ENCODE measurements around the gene DIP2C.
A peak's percentile ranks its signal among the peaks of the same experiment; 100 is the strongest.
"Not testable (repeated sequence)": the region's sequence is repeated elsewhere in the genome, so short reads cannot be mapped to it uniquely, and the experiment has no call there.

Gene DIP2C

DNA sequence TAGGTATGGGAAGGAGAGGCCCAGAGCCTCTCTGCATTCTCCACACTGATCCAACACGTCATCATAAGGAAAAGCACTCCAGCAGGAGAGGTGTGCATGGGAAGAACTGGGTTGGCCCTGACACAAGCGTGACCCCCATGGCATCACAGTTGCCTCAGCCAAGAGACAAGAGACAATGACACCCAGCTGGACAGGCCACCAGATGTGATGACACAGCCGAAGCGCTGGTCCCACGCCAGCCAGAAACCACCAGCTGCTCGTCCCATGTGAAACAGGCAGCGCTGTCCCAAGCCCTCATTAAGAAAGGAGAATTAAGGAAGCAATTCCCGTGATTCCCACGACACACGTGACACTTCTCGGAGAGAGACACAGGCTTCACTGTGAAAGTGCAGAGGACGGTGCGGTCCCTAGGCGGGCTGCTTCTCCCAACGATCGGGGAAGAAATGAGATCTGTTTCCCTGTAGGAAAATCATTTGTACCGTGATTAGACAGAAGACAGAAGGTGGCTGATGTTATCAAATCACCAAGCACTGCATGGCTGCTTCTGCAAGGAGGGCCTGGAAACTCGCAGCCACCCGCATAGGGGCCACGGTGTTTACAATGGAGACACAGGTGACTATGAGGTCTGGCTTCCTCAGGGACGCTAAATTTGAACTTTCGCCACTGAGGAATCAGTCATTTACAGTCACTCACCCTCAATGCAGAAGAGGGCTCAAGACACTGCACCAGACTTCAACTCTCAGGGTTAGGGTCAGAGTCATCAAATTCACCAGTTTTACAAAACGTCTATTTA, 74.5 kb downstream of the DIP2C start:
- H3K4me3 ChIP-seq (replicated peaks; ENCODE audit: low read depth, low read length): no peak overlapping the region
- TF ChIP-seq CTCF (IDR thresholded peaks at IDR 0.05; ENCODE audit: low read length, missing control alignments): no peak

DNA sequence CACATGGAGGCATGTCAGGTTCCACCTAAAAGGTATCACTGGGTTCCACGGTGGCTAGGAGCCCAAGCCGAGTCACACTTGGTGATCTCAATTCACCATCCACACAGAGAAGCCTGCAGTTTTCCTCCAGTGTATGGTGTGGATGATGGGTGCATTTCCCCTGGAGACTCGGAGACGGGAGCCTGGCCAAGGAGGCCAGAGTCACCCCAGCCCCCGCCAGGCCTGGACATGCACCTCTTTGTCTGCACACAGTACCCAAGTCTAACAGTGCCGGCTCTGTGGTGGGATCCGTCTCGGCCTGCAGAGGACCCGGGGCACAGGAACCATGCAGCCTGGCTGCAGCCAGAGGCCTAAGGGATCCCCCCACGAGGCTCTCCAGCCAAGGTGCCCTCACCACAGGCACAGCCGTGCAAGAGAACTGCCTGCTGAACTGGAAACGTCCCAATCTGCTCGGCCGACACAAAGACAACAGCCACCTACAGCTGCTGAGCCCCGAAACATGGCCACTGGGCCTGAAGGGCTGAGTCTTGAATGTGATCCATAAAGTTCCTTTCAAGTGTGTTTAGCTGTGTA, 75.2 kb downstream of the DIP2C start:
- H3K4me3 ChIP-seq (replicated peaks; ENCODE audit: low read depth, low read length): no peak overlapping the region
- no peak for TF ChIP-seq CTCF (IDR thresholded peaks at IDR 0.05; ENCODE audit: low read length, missing control alignments)
- DNase-seq (ENCODE audit: low read depth): no peak

More for the DNA sequence above, 74.5 kb downstream of the DIP2C start:
- no peak for DNase-seq (ENCODE audit: low read depth)

DNA sequence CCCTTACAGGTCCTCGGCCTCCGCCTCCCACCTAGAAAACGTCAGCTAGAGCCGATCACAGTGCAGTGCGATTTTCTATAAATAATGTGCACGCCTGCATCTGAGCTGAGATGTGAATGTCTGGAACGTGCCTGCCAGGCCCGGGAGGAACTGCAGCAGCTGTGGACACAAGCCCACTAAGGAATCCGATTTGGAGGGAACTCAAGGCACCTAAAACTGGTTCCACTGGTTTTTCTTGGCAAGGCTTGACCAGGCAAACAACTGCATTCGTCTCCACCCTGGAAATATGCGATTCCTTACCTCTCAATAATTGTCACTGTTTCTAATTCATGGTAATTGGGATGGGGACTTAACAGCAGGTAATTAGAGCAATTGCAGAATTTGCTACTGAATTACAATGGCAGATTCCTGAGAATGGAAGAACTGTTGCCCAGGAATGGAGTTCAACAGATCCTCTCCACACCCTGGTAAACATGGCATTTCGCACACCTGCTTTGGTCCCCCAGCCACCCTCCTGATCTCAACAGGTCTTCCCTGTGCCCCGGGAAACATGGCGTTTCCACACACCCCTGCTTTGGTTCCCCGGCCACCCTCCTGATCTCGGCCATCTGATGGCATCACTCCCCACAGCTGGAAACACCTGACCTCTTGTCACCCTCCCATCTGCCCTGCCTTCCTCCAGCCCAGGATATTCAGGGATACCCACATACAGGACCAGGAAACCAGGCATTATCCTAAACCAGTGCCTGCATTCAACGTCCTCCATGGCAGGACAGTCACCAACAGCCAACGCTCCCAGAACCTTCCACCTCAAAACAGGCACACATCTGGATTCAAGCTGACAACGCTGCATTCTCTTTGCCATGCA, 76.0 kb downstream of the DIP2C start:
- H3K4me3 ChIP-seq (replicated peaks; ENCODE audit: low read depth, low read length): no peak overlapping the region
- no peak for DNase-seq (ENCODE audit: low read depth)
- no peak for TF ChIP-seq CTCF (IDR thresholded peaks at IDR 0.05; ENCODE audit: low read length, missing control alignments)

- no peak overlapping the region for H3K4me3 ChIP-seq (replicated peaks; ENCODE audit: low read depth, low read length)
- DNase-seq (ENCODE audit: low read depth): no peak
- TF ChIP-seq CTCF (IDR thresholded peaks at IDR 0.05; ENCODE audit: low read length, missing control alignments): no peak
Measured at GRCh38 chr10:612696-613095, 76.8 kb downstream of the DIP2C start.

DNA sequence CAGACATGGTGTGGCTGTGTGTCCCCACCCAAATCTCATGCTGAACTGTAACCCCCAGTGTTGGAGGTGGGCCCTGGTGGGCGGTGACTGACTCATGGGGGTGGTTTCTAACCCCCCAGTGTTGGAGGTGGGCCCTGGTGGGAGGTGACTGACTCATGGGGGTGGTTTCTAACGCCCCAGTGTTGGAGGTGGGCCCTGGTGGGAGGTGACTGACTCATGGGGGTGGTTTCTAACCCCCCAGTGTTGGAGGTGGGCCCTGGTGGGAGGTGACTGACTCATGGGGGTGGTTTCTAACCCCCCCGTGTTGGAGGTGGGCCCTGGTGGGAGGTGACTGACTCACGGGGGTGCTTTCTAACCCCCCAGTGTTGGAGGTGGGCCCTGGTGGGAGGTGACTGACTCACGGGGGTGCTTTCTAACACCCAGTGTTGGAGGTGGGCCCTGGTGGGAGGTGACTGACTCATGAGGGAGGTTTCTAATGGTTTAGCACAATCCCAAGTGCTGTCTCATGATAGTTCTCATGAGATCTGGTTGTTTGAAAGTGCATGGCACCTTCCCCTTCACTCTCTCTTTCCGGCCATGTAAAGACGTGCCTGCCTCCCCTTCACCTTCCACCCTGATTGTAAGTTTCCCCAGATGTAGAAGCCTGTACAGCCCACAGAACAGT, 78.7 kb downstream of the DIP2C start:
- peak; percentile 46 for DNase-seq (ENCODE audit: low read depth)
- H3K4me3 ChIP-seq (replicated peaks; ENCODE audit: low read depth, low read length): not testable (repeated sequence)

DNA sequence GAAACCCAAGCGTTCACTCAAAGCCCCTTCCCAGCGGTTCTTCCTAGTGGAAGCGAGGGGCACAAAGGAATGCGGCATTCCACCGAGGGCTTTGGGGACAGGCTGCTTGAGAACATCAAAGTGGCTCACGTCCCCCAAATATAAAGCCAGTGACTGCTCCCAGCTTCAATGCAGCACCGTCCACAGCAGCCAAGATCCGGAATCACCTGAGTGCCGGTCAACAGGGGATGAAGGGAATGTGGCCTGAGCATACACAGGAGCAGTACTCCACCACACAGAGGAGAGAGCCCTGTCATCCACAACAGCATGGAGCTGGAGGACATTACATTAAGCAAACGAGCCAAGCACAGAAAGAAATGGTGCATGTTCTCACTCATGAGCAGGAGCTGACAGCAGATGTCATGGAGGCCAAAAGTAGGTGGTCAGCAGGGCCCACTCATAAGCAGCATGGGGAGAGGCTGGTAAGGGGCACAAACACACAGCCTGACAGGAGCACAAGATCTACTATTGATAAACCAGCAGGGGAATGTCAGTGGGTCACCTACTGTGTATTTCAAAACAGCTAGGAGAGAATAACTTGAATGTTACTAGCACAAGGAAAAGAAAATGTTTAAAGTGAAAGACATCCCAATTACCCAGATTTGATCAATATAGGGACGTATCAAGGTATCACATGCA, 79.5 kb downstream of the DIP2C start:
- DNase-seq (ENCODE audit: low read depth): no peak
- H3K4me3 ChIP-seq (replicated peaks; ENCODE audit: low read depth, low read length): no peak overlapping the region
- TF ChIP-seq CTCF (IDR thresholded peaks at IDR 0.05; ENCODE audit: low read length, missing control alignments): no peak

Measured in fibroblast of pulmonary artery (primary cell).